ENCODE results near the gene UBE2D3. TPM values are rescaled to one million over a fixed set of nuclear protein-coding genes. Genes with fewer than 3 reads are reported as not detected.

The UBE2D3 gene
- polyA plus RNA-seq, 2 of the 4 experiments (the other 2 are of a cell fraction) = 186 to 338 TPM

DNA sequence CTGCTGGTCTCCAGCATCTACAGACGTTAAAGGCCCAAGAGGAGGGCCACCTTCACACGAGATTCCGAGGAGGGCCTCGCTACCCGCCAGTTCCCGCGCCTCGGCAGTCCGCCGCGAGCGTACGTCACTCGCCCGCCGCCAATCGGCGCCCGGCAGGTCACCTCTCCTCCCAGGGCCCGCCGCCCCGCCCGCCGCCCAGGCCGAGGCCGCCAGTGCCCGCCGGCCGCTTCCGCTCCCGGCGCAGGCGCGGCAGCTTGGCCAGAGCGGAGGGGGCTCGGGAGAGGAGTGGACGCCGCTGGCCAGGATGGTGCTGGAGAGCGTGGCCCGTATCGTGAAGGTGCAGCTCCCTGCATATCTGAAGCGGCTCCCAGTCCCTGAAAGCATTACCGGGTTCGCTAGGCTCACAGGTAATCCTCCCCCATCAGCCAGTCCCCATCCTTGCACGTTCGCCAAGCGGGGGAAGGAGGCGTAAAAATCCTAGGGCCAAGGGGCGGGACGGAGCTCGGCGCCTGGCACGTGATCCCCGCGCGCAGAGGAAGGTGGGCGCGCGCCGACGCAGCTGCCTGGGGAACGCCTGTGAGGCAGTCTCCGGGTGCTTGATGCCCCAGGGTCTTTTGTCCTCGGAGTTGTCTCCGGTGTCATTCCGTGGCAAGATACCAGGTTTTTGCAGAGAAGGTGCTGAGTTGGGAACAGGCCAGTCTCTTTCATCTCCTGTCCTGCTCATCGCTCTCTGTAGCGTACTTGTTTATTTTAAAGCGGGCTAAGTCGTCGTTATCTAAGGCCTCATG is 41.6 kb upstream of the UBE2D3 start, which contains the start of gene CISD2:
Gene CISD2 (plus strand): TSS at position 212 of the 788 bp plus-strand sequence. CDS start 93 bp downstream, at position 305.
- CTCF ChIA-PET = interaction anchor here (0.5 to 1.7 kb wide), 6 partner anchors 11 to 248 kb away, joined by 3 to 6 read pairs (median 4); no protein-coding TSS in a partner anchor
- WGBS (ENCODE audit: missing lambda C conversion rate) = 0% methylated on average over 5 of the region's 71 CpGs
- peaks cover 24% of the 10 kb centered on the region for H3K4me1 ChIP-seq
- H3K4me3 ChIP-seq = peak within 1 kb of the TSS; percentile 89
- peak; percentile 67 to 91 for DNase-seq (ENCODE audit: low read depth in 1 of 2, low spot score in 1 of 2)
- no peak for FAIRE-seq
- peak within 1 kb of the TSS; percentile 91 for H3K4me2 ChIP-seq
- ATAC-seq = peak; percentile 95 to 97
- peak within 1 kb of the TSS; percentile 92 to 95 for H3K27ac ChIP-seq
- POLR2A ChIA-PET = interaction anchor here (0.6 to 2.8 kb wide), 13 partner anchors 10 to 248 kb away, joined by 3 to 78 read pairs (median 6); partner anchors contain the start of genes MANBA, SLC9B2 and UBE2D3
- no peaks in the 10 kb centered on the region for H3K9me3 ChIP-seq
- TF ChIP-seq, protein P1, sequence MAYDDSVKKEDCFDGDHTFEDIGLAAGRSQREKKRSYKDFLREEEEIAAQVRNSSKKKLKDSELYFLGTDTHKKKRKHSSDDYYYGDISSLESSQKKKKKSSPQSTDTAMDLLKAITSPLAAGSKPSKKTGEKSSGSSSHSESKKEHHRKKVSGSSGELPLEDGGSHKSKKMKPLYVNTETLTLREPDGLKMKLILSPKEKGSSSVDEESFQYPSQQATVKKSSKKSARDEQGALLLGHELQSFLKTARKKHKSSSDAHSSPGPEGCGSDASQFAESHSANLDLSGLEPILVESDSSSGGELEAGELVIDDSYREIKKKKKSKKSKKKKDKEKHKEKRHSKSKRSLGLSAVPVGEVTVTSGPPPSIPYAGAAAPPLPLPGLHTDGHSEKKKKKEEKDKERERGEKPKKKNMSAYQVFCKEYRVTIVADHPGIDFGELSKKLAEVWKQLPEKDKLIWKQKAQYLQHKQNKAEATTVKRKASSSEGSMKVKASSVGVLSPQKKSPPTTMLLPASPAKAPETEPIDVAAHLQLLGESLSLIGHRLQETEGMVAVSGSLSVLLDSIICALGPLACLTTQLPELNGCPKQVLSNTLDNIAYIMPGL (CRISPR knock-in tag; IDR thresholded peaks at IDR 0.05; ENCODE audit: borderline replicate concordance) = no peak
- TF ChIP-seq, protein P2, sequence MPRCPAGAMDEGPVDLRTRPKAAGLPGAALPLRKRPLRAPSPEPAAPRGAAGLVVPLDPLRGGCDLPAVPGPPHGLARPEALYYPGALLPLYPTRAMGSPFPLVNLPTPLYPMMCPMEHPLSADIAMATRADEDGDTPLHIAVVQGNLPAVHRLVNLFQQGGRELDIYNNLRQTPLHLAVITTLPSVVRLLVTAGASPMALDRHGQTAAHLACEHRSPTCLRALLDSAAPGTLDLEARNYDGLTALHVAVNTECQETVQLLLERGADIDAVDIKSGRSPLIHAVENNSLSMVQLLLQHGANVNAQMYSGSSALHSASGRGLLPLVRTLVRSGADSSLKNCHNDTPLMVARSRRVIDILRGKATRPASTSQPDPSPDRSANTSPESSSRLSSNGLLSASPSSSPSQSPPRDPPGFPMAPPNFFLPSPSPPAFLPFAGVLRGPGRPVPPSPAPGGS (IDR thresholded peaks at IDR 0.05) = peak; percentile 48; the same call in 1 of the 3 replicates
- TF ChIP-seq RFX5 (IDR thresholded peaks at IDR 0.05) (no peak), EP300 (IDR thresholded peaks at IDR 0.05) (no peak), FOSB (CRISPR knock-in tag; IDR thresholded peaks at IDR 0.05) (no peak), CHD4 (IDR thresholded peaks at IDR 0.05; ENCODE audit: borderline replicate concordance) (no peak), NPAS2 (CRISPR knock-in tag; IDR thresholded peaks at IDR 0.05; ENCODE audit: borderline replicate concordance) (no peak), MAZ (IDR thresholded peaks at IDR 0.05; ENCODE audit: borderline replicate concordance, low read depth, low read length) (no peak), RCOR1 (IDR thresholded peaks at IDR 0.05; ENCODE audit: low read depth, low read length) (no peak), SMC3 (IDR thresholded peaks at IDR 0.05) (no peak), RAD21 (conservative IDR thresholded peaks at IDR 0.05 in 1 of 2, IDR thresholded peaks at IDR 0.05 in 1 of 2) (no peak), TP53 (CRISPR knock-in tag; IDR thresholded peaks at IDR 0.05) (no peak), HOXA7 (CRISPR knock-in tag; IDR thresholded peaks at IDR 0.05) (no peak), ZSCAN20 (CRISPR knock-in tag; IDR thresholded peaks at IDR 0.05) (no peak), PHF8 (IDR thresholded peaks at IDR 0.05; ENCODE audit: borderline replicate concordance, low read depth) (peak; percentile 51; the same call in 1 of the 2 replicates), JUNB (IDR thresholded peaks at IDR 0.05) (no peak), KDM1A (IDR thresholded peaks at IDR 0.05; ENCODE audit: low read depth) (no peak), MYC (IDR thresholded peaks at IDR 0.05; ENCODE audit: borderline replicate concordance, low read length) (no peak), PBX3 (IDR thresholded peaks at IDR 0.05) (no peak), ATOH8 (CRISPR knock-in tag; IDR thresholded peaks at IDR 0.05; ENCODE audit: low read depth) (0 out of 2 replicates have a peak, but pooled peaks have one; percentile 22), HOXB5 (CRISPR knock-in tag; IDR thresholded peaks at IDR 0.05) (no peak), JUN (IDR thresholded peaks at IDR 0.05) (peak in 1 of 2 experiments; percentile 86; a peak in 3 of 5 replicates), BHLHE40 (IDR thresholded peaks at IDR 0.05; ENCODE audit: low read depth, low read length) (peak; percentile 83), ZNF302 (CRISPR knock-in tag; IDR thresholded peaks at IDR 0.05) (no peak), FOXS1 (CRISPR knock-in tag; IDR thresholded peaks at IDR 0.05) (no peak), MAFK (IDR thresholded peaks at IDR 0.05; ENCODE audit: partially characterized antibody) (no peak), EHMT2 (IDR thresholded peaks at IDR 0.05; ENCODE audit: low read depth) (no peak), HOXB13 (CRISPR knock-in tag; IDR thresholded peaks at IDR 0.05; ENCODE audit: low read depth) (no peak), EHF (CRISPR knock-in tag; IDR thresholded peaks at IDR 0.05) (no peak), HDAC2 (IDR thresholded peaks at IDR 0.05) (no peak), NR3C1 (IDR thresholded peaks at IDR 0.05) (no peak)
- TF ChIP-seq, protein P3, sequence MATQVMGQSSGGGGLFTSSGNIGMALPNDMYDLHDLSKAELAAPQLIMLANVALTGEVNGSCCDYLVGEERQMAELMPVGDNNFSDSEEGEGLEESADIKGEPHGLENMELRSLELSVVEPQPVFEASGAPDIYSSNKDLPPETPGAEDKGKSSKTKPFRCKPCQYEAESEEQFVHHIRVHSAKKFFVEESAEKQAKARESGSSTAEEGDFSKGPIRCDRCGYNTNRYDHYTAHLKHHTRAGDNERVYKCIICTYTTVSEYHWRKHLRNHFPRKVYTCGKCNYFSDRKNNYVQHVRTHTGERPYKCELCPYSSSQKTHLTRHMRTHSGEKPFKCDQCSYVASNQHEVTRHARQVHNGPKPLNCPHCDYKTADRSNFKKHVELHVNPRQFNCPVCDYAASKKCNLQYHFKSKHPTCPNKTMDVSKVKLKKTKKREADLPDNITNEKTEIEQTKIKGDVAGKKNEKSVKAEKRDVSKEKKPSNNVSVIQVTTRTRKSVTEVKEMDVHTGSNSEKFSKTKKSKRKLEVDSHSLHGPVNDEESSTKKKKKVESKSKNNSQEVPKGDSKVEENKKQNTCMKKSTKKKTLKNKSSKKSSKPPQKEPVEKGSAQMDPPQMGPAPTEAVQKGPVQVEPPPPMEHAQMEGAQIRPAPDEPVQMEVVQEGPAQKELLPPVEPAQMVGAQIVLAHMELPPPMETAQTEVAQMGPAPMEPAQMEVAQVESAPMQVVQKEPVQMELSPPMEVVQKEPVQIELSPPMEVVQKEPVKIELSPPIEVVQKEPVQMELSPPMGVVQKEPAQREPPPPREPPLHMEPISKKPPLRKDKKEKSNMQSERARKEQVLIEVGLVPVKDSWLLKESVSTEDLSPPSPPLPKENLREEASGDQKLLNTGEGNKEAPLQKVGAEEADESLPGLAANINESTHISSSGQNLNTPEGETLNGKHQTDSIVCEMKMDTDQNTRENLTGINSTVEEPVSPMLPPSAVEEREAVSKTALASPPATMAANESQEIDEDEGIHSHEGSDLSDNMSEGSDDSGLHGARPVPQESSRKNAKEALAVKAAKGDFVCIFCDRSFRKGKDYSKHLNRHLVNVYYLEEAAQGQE (IDR thresholded peaks at IDR 0.05) = 0 out of 2 replicates have a peak, but pooled peaks have one; percentile 32

Measured in A549 (cell line).